GM19240 (cell line): Measurements from ENCODE around the gene SCMH1.

Experiments used
- DNase-seq: peaks from one replicate; pipeline ENCODE4 v3.0.0; 2011; ENCODE audit warnings: low spot score; ENCODE audit not compliant: insufficient read length

Gene SCMH1

GRCh38 chr1:41028034-41028642 lies 214.0 kb downstream of the SCMH1 start:
- DNase-seq, result no peak

GRCh38 chr1:41025979-41026819 lies 215.9 kb downstream of the SCMH1 start:
- DNase-seq, result no peak

GRCh38 chr1:41024953-41025352 lies 217.2 kb downstream of the SCMH1 start:
- no peak for DNase-seq

- DNase-seq, result no peak
Measured at GRCh38 chr1:41023279-41023990, 218.7 kb downstream of the SCMH1 start.

- DNase-seq, result no peak
Measured at GRCh38 chr1:41022424-41022823, 219.7 kb downstream of the SCMH1 start.

GRCh38 chr1:41021526-41022308 lies 220.4 kb downstream of the SCMH1 start, which contains the start of gene SLFNL1:
SLFNL1 (minus strand) TSS chr1:41021725; CDS start chr1:41020660, 1,065 bp downstream.
- DNase-seq, result no peak

- no peak for DNase-seq
Measured at GRCh38 chr1:41020654-41021053, 221.5 kb downstream of the SCMH1 start.

GRCh38 chr1:41020109-41020576 lies 222.0 kb downstream of the SCMH1 start:
- DNase-seq, result no peak

- no peak for DNase-seq
Measured at GRCh38 chr1:41019353-41019745, 222.8 kb downstream of the SCMH1 start.

- DNase-seq, result no peak
Measured at GRCh38 chr1:41018018-41018410, 224.1 kb downstream of the SCMH1 start.

- DNase-seq, result no peak
Measured at GRCh38 chr1:41017141-41018017, 224.7 kb downstream of the SCMH1 start.

GRCh38 chr1:41015897-41016470 lies 226.1 kb downstream of the SCMH1 start:
- no peak for DNase-seq

GRCh38 chr1:41015281-41015896 lies 226.7 kb downstream of the SCMH1 start:
- DNase-seq, result no peak

- DNase-seq, result no peak
Measured at GRCh38 chr1:41014871-41015270, 227.2 kb downstream of the SCMH1 start.

- DNase-seq, result no peak
Measured at GRCh38 chr1:41013796-41014195, 228.3 kb downstream of the SCMH1 start.

GRCh38 chr1:41013024-41013423 lies 229.1 kb downstream of the SCMH1 start:
- DNase-seq, result no peak

GRCh38 chr1:41010345-41010744 lies 231.8 kb downstream of the SCMH1 start:
- no peak for DNase-seq

- no peak for DNase-seq
Measured at GRCh38 chr1:41009466-41009865, 232.6 kb downstream of the SCMH1 start.
